MM.1S (cell line): Measurements from ENCODE around the gene HOXC4.

Experiments
- EZH2 ChIP-seq: fragments of 300-600 bp; sonication (generic); optimal IDR thresholded peaks from 2 replicates; pipeline ENCODE3; 2017; ENCODE audit warnings: low read depth, mild to moderate bottlenecking, antibody characterized with exemption, low read length, mixed read lengths
- EZH2phosphoT487 ChIP-seq: fragments of 300-600 bp; sonication (generic); IDR thresholded peaks from 2 replicates; pipeline ENCODE4 v1.6.1; 2018; ENCODE audit warnings: antibody characterized with exemption, low read length
- TF ChIP-seq, protein P1 (sequence below): fragments of 300-600 bp; sonication (generic); IDR thresholded peaks from 2 replicates; pipeline ENCODE4 v1.5.1; 2016; ENCODE audit warnings: antibody characterized with exemption, low read length, mixed read lengths

DNA sequence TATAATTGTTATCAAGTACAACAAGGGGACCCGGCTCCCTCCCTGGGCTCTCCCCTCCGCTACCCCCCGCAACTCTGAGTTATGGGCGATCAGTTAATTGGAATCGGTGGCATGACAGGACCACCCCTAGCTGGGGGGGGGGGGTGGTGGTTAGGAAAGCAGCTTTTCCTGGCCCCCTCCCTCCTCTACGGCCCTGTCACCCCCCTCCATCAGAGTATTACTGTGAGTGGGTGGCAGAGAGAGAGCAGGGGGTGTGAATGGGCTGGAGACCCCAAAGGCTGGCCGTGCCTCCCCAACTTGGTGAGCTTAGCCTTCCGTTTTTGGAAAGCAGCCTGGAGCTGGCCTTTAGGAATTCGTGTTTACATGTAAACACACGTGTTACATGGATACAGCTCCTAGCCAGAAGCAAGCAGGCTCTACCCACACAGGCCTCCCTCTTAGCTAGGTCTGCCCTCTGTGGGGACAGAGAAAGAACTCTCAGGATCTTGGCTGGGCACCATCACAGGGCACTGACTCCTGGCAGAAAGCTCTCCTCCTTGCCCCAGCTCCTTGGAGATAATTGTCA is 1.1 kb upstream of the HOXC4 start:
- TF ChIP-seq, protein P1, sequence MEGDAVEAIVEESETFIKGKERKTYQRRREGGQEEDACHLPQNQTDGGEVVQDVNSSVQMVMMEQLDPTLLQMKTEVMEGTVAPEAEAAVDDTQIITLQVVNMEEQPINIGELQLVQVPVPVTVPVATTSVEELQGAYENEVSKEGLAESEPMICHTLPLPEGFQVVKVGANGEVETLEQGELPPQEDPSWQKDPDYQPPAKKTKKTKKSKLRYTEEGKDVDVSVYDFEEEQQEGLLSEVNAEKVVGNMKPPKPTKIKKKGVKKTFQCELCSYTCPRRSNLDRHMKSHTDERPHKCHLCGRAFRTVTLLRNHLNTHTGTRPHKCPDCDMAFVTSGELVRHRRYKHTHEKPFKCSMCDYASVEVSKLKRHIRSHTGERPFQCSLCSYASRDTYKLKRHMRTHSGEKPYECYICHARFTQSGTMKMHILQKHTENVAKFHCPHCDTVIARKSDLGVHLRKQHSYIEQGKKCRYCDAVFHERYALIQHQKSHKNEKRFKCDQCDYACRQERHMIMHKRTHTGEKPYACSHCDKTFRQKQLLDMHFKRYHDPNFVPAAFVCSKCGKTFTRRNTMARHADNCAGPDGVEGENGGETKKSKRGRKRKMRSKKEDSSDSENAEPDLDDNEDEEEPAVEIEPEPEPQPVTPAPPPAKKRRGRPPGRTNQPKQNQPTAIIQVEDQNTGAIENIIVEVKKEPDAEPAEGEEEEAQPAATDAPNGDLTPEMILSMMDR = no peak
- TF ChIP-seq EZH2phosphoT487 (no peak), EZH2 (no peak)
